ENCODE measurements around the gene OR2J1.

DNA sequence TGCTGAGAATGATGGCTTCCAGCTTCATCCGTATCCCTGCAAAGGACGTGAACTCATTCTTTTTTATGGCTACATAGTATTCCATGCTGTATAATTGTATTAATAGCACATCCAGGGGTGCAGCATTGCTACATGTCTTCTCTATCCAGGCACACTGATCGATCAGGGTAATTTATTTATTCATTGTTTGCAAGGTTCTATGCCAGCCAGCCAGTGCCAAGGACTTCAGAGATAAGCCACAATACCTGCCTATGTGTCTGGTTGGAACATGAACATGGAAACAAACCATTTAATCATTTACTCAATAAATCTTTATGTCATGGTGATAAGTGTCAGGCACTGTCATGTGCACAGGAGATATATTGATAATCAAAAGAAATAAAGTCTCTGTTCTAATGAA lies 6.3 kb upstream of the OR2J1 start:
- TF ChIP-seq CTCF (IDR thresholded peaks at IDR 0.05) (no peak), EP300 (IDR thresholded peaks at IDR 0.05) (no peak)

All from esophagus muscularis mucosa (tissue), 3 donors.